CD14-positive monocyte (primary cell): Measurements from ENCODE around the gene NAA10. TPM values are rescaled to one million over a fixed set of nuclear protein-coding genes. Genes with fewer than 3 reads are reported as not detected.

Experiments used
- DNase-seq, 3 donors: peaks; one replicate each; pipeline ENCODE4 v3.0.0-alpha.2; 2011 to 2022
- H2AFZ ChIP-seq: 2 replicates; pipeline ENCODE4 v1.6.0; 2012; ENCODE audit warnings: mild to moderate bottlenecking, low read depth, low read length, inconsistent platforms; ENCODE audit not compliant: insufficient read depth, poor library complexity, severe bottlenecking
- H3K27ac ChIP-seq, 2 donors: 1 replicate in 1 of 2; 2 replicates in 1 of 2; pipeline ENCODE4 v1.5.1; 2012 to 2013; ENCODE audit warnings: low read length in 2 of 2, control low read depth in 1 of 2, inconsistent platforms in 1 of 2, low read depth in 1 of 2, mild to moderate bottlenecking in 1 of 2
- H3K27me3 ChIP-seq, 2 donors: one replicate each; pipeline versions ENCODE4 v1.6.0 to v1.6.1; 2011 to 2013; ENCODE audit warnings: low read length in 2 of 2; ENCODE audit not compliant: control insufficient read depth in 2 of 2, insufficient read depth in 2 of 2
- H3K36me3 ChIP-seq, 2 donors: replicated peaks in 1 of 2; 1 replicate in 1 of 2; 2 replicates in 1 of 2; pipeline versions ENCODE4 v1.5.1 to v1.6.1; 2012 to 2013; ENCODE audit warnings: low read length in 2 of 2, control low read depth in 1 of 2, inconsistent platforms in 1 of 2, mild to moderate bottlenecking in 1 of 2; ENCODE audit not compliant: insufficient read depth in 2 of 2, control insufficient read depth in 1 of 2
- H3K4me1 ChIP-seq, 2 donors: 1 replicate in 1 of 2; 2 replicates in 1 of 2; pipeline versions ENCODE4 v1.5.1 to v1.6.1; 2012 to 2013; ENCODE audit warnings: low read length in 2 of 2, control low read depth in 1 of 2, inconsistent platforms in 1 of 2, mild to moderate bottlenecking in 1 of 2, moderate library complexity in 1 of 2; ENCODE audit not compliant: insufficient read depth in 2 of 2, control insufficient read depth in 1 of 2
- H3K4me2 ChIP-seq: replicated peaks from 2 replicates; pipeline ENCODE3; 2012; ENCODE audit warnings: low read length, moderate library complexity, mild to moderate bottlenecking; ENCODE audit not compliant: poor library complexity, severe bottlenecking; ENCODE audit errors: extremely low read depth
- H3K4me3 ChIP-seq, 3 experiments: fragments of 200-600 bp in 1 of 3; sonication (generic) in 1 of 3; replicated peaks in 1 of 3; 1 replicate in 2 of 3; 2 replicates in 1 of 3; pipeline ENCODE4 v1.5.1; 2011 to 2013; ENCODE audit warnings: low read length in 3 of 3, mild to moderate bottlenecking in 3 of 3, control low read depth in 2 of 3, low read depth in 2 of 3, inconsistent platforms in 1 of 3, moderate library complexity in 1 of 3
- H3K79me2 ChIP-seq: 2 replicates; pipeline ENCODE4 v1.6.0; 2012; ENCODE audit warnings: mild to moderate bottlenecking, control low read depth, inconsistent platforms, low read length, moderate library complexity; ENCODE audit not compliant: insufficient read depth
- H3K9ac ChIP-seq: 2 replicates; pipeline ENCODE4 v1.6.0; 2017; ENCODE audit warnings: low read length, mild to moderate bottlenecking; ENCODE audit not compliant: insufficient read depth, poor library complexity, severe bottlenecking
- H3K9me3 ChIP-seq, 2 donors: replicated peaks in 1 of 2; 1 replicate in 1 of 2; 2 replicates in 1 of 2; pipeline versions ENCODE4 v1.5.1 to v1.6.1; 2012 to 2013; ENCODE audit warnings: low read length in 2 of 2, control low read depth in 1 of 2; ENCODE audit not compliant: control insufficient read depth in 1 of 2, insufficient read depth in 1 of 2
- H4K20me1 ChIP-seq: 2 replicates; pipeline ENCODE4 v1.6.0; 2012; ENCODE audit warnings: mild to moderate bottlenecking, low read length, control low read depth, moderate library complexity; ENCODE audit not compliant: insufficient read depth
- H3K27ac Mint-ChIP-seq, 7 donors: one replicate each; pipeline ENCODE4 v1.8.0; 2020; ENCODE audit warnings: mild to moderate bottlenecking in 7 of 7, mixed read lengths in 7 of 7, moderate library complexity in 6 of 7, inconsistent platforms in 2 of 7
- H3K27me3 Mint-ChIP-seq, 3 donors: one replicate each; pipeline ENCODE4 v1.8.0; 2021 to 2022; ENCODE audit warnings: low read depth in 3 of 3, mild to moderate bottlenecking in 3 of 3, mixed read lengths in 3 of 3, moderate library complexity in 3 of 3, inconsistent platforms in 1 of 3
- H3K36me3 Mint-ChIP-seq, 2 donors: one replicate each; pipeline ENCODE4 v1.8.0; 2020; ENCODE audit warnings: mixed read lengths in 2 of 2, inconsistent platforms in 1 of 2, mild to moderate bottlenecking in 1 of 2
- H3K4me1 Mint-ChIP-seq: one replicate; pipeline ENCODE4 v1.8.0; 2020; ENCODE audit warnings: mild to moderate bottlenecking, mixed read lengths
- H3K4me3 Mint-ChIP-seq, 2 donors: one replicate each; pipeline ENCODE4 v1.8.0; 2020; ENCODE audit warnings: mild to moderate bottlenecking in 2 of 2, mixed read lengths in 2 of 2, moderate library complexity in 1 of 2
- H3K9me3 Mint-ChIP-seq, 7 donors: one replicate each; pipeline ENCODE4 v1.8.0; 2020 to 2022; ENCODE audit warnings: mixed read lengths in 7 of 7, mild to moderate bottlenecking in 6 of 7, moderate library complexity in 6 of 7, inconsistent platforms in 2 of 7
- CTCF ChIP-seq: fragments of 200-600 bp; IDR thresholded peaks from one replicate; pipeline ENCODE4 v1.8.0; 2022; ENCODE audit warnings: antibody characterized with exemption, mild to moderate bottlenecking
- WGBS: methylation state at CpG from one replicate; pipeline ENCODE4 v1.1.5; 2013; ENCODE audit warnings: missing lambda C conversion rate; ENCODE audit not compliant: insufficient coverage; 5-methylcytosine and 5-hydroxymethylcytosine counted together
- intact Hi-C, 2 donors: fragments of 100-400 bp; cut with micrococcal nuclease; formaldehyde crosslinking; loops; one replicate each; pipeline versions ENCODE4 v1.15.0 to v1.15.1; 2023
- polyA plus RNA-seq, 3 donors: library from polyadenylated mRNA; depleted of rRNA in 1 of 3; unstranded in 2 of 3; stranded (reverse) in 1 of 3; fragments of 300-500 nt in 2 of 3; fragments of >200 nt in 1 of 3; fragmentation: Illumina TruSeq in 2 of 3; gene quantifications; 1 replicate in 2 of 3; 2 replicates in 1 of 3; pipeline ENCODE4 v1.2.3, GENCODE V29; 2012 to 2021

Gene NAA10
- polyA plus RNA-seq, 3 donors: 46.7 to 109 (median 47.9) TPM

DNA sequence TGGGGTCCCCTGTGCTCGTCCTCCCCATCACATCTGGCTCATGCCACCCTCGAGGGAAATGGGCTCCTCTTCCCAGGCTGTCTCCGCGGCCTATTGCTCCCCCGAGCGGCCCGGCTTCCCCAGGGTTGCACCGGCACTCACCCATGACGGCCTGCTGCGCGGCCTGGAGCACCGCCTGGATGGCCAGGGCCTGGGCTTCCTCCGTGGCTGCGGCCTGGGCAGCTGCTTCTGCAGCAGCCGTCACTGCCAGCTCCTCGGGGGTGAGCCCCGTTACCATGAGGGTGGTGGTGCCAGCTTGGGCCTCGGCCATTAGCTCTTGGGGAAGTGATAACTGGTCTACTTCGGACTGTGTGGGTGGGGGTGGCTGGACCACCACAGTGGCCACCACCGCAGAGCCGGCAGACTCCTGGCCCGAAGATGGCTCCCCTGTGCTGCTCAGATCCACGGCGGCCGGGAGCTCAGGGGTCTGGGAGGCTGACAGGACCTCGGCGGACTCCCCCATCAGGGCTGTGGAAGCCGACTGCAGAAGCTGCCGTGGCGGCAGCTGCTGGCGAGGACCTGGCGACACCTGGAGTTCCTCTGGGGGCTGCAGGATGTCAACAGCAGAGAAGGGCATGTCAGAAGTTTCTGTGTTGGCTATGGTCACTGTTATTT is 17.7 kb upstream of the NAA10 start:
- H3K9ac ChIP-seq: no peak overlapping the region
- H3K36me3 ChIP-seq: peaks cover 75 to 90% of the 10 kb centered on the region in 2 donors
- intact Hi-C loops: loop anchor here (5.0 to 10.0 kb wide), 3 partner anchors 35 to 190 kb away; partner anchors contain the start of gene PLXNB3 (in 2 of the 2)

More for the DNA sequence above, 17.7 kb upstream of the NAA10 start:
- no peak overlapping the region for H2AFZ ChIP-seq
- peaks cover 0 to 10% of the 10 kb centered on the region in 2 donors for H3K4me1 ChIP-seq
- Mint-ChIP-seq H3K4me3 (no peak overlapping the region), H3K27me3 (peaks cover 0 to 6% (median 0%) of the 10 kb centered on the region in 3 donors), H3K36me3 (peaks cover 51 to 88% of the 10 kb centered on the region in 2 donors), H3K9me3 (peaks cover 0 to 5% (median 0%) of the 10 kb centered on the region in 7 donors), H3K27ac (peak overlapping the region in 1 of 7 donors; percentile 65), H3K4me1 (peaks cover 4% of the 10 kb centered on the region)
- no peak for TF ChIP-seq CTCF
- no peak for DNase-seq
- H3K79me2 ChIP-seq: peaks cover 6% of the 10 kb centered on the region
- H4K20me1 ChIP-seq: peaks cover 96% of the 10 kb centered on the region
- H3K9me3 ChIP-seq: no peaks in the 10 kb centered on the region
- H3K27ac ChIP-seq: no peak overlapping the region
- no peaks in the 10 kb centered on the region for H3K27me3 ChIP-seq
- no peak overlapping the region for H3K4me2 ChIP-seq
- no peak overlapping the region for H3K4me3 ChIP-seq
- 97% methylated on average over 21 of the region's 32 CpGs for WGBS
